ENCODE data around the gene ARHGAP26.

DNA sequence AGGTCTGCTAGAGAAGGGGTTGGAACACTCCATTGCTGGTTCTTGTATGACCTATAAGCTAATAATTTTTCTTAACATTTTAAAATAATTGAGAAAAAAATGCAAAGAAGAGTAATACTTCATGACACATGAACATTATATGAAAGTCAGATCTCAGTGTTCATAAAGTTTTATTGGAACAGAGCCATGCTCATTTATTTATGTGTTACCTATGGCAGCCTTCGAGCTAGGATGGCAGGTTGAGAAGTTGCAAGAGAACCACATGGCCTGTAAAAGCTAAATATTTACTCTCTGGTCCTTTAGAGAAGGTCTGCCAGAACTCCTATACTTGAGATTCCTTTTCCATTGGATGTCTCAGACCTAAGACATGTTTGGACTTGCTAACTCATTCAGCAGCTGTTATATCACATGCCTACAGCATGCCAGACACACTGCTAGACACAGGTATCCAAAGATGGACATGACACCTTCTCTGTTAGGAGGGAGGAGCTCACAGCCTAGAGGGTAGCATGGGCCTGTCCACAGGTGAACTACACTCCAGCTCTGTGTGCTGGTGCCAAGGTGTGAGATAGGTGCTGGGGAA is 304.3 kb downstream of the ARHGAP26 start:
- TF ChIP-seq POLR2A (IDR thresholded peaks at IDR 0.05), result no peak
- TF ChIP-seq, protein P1, sequence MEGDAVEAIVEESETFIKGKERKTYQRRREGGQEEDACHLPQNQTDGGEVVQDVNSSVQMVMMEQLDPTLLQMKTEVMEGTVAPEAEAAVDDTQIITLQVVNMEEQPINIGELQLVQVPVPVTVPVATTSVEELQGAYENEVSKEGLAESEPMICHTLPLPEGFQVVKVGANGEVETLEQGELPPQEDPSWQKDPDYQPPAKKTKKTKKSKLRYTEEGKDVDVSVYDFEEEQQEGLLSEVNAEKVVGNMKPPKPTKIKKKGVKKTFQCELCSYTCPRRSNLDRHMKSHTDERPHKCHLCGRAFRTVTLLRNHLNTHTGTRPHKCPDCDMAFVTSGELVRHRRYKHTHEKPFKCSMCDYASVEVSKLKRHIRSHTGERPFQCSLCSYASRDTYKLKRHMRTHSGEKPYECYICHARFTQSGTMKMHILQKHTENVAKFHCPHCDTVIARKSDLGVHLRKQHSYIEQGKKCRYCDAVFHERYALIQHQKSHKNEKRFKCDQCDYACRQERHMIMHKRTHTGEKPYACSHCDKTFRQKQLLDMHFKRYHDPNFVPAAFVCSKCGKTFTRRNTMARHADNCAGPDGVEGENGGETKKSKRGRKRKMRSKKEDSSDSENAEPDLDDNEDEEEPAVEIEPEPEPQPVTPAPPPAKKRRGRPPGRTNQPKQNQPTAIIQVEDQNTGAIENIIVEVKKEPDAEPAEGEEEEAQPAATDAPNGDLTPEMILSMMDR (IDR thresholded peaks at IDR 0.05), result no peak
